Endothelial cell of umbilical vein (primary cell): ENCODE measurements around the gene TUNAR. TPM values are rescaled to one million over a fixed set of nuclear protein-coding genes. Genes with fewer than 3 reads are reported as not detected.

Source experiments
- BruUV-seq: library from RNA; stranded (reverse); fragments of 400-500 nt; replicated peaks from 2 replicates; lab custom pipeline; 2021; lab: Mats Ljungman, UMichigan
- CTCF ChIA-PET: fragments of 300-600, 350-600 bp; sonication (Branson Sonifier 250); formaldehyde crosslinking; loops from one replicate; lab custom pipeline; 2021; ENCODE audit warnings: antibody characterized with exemption, inconsistent platforms; lab: Charles Lee
- POLR2A ChIA-PET: fragments of 300-600, 350-600 bp; sonication (Branson Sonifier 250); formaldehyde crosslinking; loops from one replicate; lab custom pipeline; 2021; ENCODE audit warnings: antibody characterized with exemption, inconsistent platforms; lab: Charles Lee
- DNase-seq: peaks from one replicate; pipeline ENCODE4 v3.0.0-alpha.2; 2011; ENCODE audit warnings: low read depth, low spot score
- FAIRE-seq: peaks from 2 replicates; lab custom pipeline; 2011; peaks lifted over from hg19 to GRCh38; lab: Jason Lieb, UNC
- H2AFZ ChIP-seq: 2 replicates; pipeline ENCODE4 v1.6.0; 2012; ENCODE audit warnings: low read depth, low read length, control low read depth, inconsistent platforms
- H3K27ac ChIP-seq: 2 replicates; pipeline ENCODE4 v1.5.1; 2011; ENCODE audit warnings: low read depth, mild to moderate bottlenecking, control low read depth, low read length, moderate library complexity; ENCODE audit not compliant: insufficient read depth
- H3K27me3 ChIP-seq, 2 experiments: 2 replicates each; pipeline versions ENCODE4 v1.6.0 to v1.6.1; 2011; ENCODE audit warnings: low read length in 2 of 2, mixed read lengths in 1 of 2; ENCODE audit not compliant: control insufficient read depth in 2 of 2, insufficient read depth in 2 of 2
- H3K36me3 ChIP-seq, 2 experiments: 2 replicates in 1 of 2; 3 replicates in 1 of 2; pipeline ENCODE4 v1.5.1; 2011; ENCODE audit warnings: low read length in 2 of 2, mild to moderate bottlenecking in 1 of 2, moderate library complexity in 1 of 2; ENCODE audit not compliant: control insufficient read depth in 2 of 2, insufficient read depth in 2 of 2; ENCODE audit errors: extremely low read depth in 1 of 2
- H3K4me1 ChIP-seq: 3 replicates; pipeline ENCODE4 v1.5.1; 2011; ENCODE audit warnings: mild to moderate bottlenecking, low read length; ENCODE audit not compliant: control insufficient read depth, insufficient read depth; ENCODE audit errors: extremely low read depth
- H3K4me2 ChIP-seq: 2 replicates; pipeline ENCODE4 v1.6.1; 2011; ENCODE audit warnings: low read length, control low read depth, mixed read lengths; ENCODE audit not compliant: insufficient read depth
- H3K4me3 ChIP-seq, 3 experiments: fragments of 200-600 bp in 1 of 3; sonication (generic), shearing (Covaris generic) in 1 of 3; replicated peaks in 1 of 3; 2 replicates each; pipeline ENCODE4 v1.5.1; 2011 to 2016; ENCODE audit warnings: control low read depth in 3 of 3, low read length in 3 of 3, mild to moderate bottlenecking in 2 of 3, inconsistent platforms in 1 of 3, low read depth in 1 of 3, moderate library complexity in 1 of 3; ENCODE audit not compliant: insufficient read depth in 1 of 3
- H3K79me2 ChIP-seq: 2 replicates; pipeline ENCODE4 v1.6.0; 2012; ENCODE audit warnings: low read length, inconsistent platforms; ENCODE audit not compliant: control insufficient read depth, insufficient read depth
- H3K9ac ChIP-seq: replicated peaks from 2 replicates; pipeline ENCODE3; 2011; ENCODE audit warnings: low read length, control low read depth; ENCODE audit not compliant: insufficient read depth; ENCODE audit errors: extremely low read depth
- H3K9me1 ChIP-seq: replicated peaks from 3 replicates; pipeline ENCODE4 v1.6.0; 2011; ENCODE audit warnings: mild to moderate bottlenecking, low read length; ENCODE audit not compliant: control insufficient read depth, insufficient read depth; ENCODE audit errors: extremely low read depth
- H3K9me3 ChIP-seq: replicated peaks from 2 replicates; pipeline ENCODE4 v1.5.1; 2012; ENCODE audit warnings: low read length, inconsistent platforms; ENCODE audit not compliant: control insufficient read depth, insufficient read depth
- H4K20me1 ChIP-seq: replicated peaks from 2 replicates; pipeline ENCODE3; 2011; ENCODE audit warnings: mild to moderate bottlenecking, low read length; ENCODE audit not compliant: control insufficient read depth, insufficient read depth; ENCODE audit errors: extremely low read depth
- EZH2 ChIP-seq: IDR thresholded peaks from 2 replicates; pipeline ENCODE4 v1.6.1; 2012; ENCODE audit warnings: borderline replicate concordance, low read depth, mild to moderate bottlenecking, moderate library complexity, low read length, inconsistent platforms; ENCODE audit not compliant: severe bottlenecking
- FOS ChIP-seq: IDR thresholded peaks from 2 replicates; pipeline ENCODE4 v1.6.1; 2011; ENCODE audit warnings: mild to moderate bottlenecking, low read length, moderate library complexity, borderline replicate concordance; ENCODE audit not compliant: insufficient read depth
- GATA2 ChIP-seq: IDR thresholded peaks from 2 replicates; pipeline ENCODE4 v1.7.0; 2011; ENCODE audit warnings: low read depth, mild to moderate bottlenecking, moderate library complexity, mixed read lengths, low read length; ENCODE audit not compliant: insufficient read length, insufficient read depth
- JUN ChIP-seq: IDR thresholded peaks from 2 replicates; pipeline ENCODE4 v1.6.1; 2011; ENCODE audit warnings: borderline replicate concordance, low read depth; ENCODE audit not compliant: insufficient read length, insufficient read depth
- MAX ChIP-seq: IDR thresholded peaks from 2 replicates; pipeline ENCODE4 v1.6.1; 2011; ENCODE audit not compliant: insufficient read depth, insufficient read length
- MYC ChIP-seq: IDR thresholded peaks from one replicate; pipeline ENCODE4 v1.6.1; 2011; ENCODE audit warnings: mild to moderate bottlenecking, low read depth, low read length
- POLR2A ChIP-seq: IDR thresholded peaks from 2 replicates; pipeline ENCODE4 v1.6.1; 2012; ENCODE audit warnings: low read depth, mild to moderate bottlenecking, control low read depth, low read length
- POLR2AphosphoS5 ChIP-seq: IDR thresholded peaks from 2 replicates; pipeline ENCODE4 v1.6.1; 2012; ENCODE audit warnings: low read depth, mild to moderate bottlenecking, control low read depth, low read length, moderate library complexity; ENCODE audit not compliant: insufficient read depth
- dilution Hi-C: fragments of 300-500 bp; cut with MboI; formaldehyde crosslinking; loops from one replicate; pipeline ENCODE4 v1.15.0; 2019; ENCODE audit warnings: low sequenced_read_pairs; ENCODE audit not compliant: extremely low pct_ligation_motif_present
- intact Hi-C: fragments of 100-400 bp; cut with micrococcal nuclease; formaldehyde crosslinking; loops from one replicate; pipeline ENCODE4 v1.10.0; 2022
- polyA plus RNA-seq, 4 experiments: library from polyadenylated mRNA; depleted of rRNA in 3 of 4; stranded (reverse) in 3 of 4; unstranded in 1 of 4; fragments of >200 nt; gene quantifications; 2 replicates each; pipeline versions ENCODE4 v1.2.1 to v1.2.3, GENCODE V29; 2011 to 2012; ENCODE audit warnings: missing spikeins in 1 of 4
- total RNA-seq: library from RNA; stranded (reverse); gene quantifications from 2 replicates; pipeline ENCODE4 v1.2.3, GENCODE V29; 2021
- TF ChIP-seq, protein P1 (sequence below), 2 donors: IDR thresholded peaks; 1 replicate in 1 of 2; 2 replicates in 1 of 2; pipeline ENCODE4 v1.5.1; 2011; ENCODE audit warnings: low read length in 2 of 2, mild to moderate bottlenecking in 2 of 2, moderate library complexity in 2 of 2, control low read depth in 1 of 2, inconsistent platforms in 1 of 2, low read depth in 1 of 2; ENCODE audit not compliant: insufficient read depth in 1 of 2; ENCODE audit errors: extremely low read depth in 1 of 2

The TUNAR gene
- total and polyA plus RNA-seq, 2 donors (not counting 3 experiments of a cell fraction or from before 2014, with no cell fraction given), result not detected

DNA sequence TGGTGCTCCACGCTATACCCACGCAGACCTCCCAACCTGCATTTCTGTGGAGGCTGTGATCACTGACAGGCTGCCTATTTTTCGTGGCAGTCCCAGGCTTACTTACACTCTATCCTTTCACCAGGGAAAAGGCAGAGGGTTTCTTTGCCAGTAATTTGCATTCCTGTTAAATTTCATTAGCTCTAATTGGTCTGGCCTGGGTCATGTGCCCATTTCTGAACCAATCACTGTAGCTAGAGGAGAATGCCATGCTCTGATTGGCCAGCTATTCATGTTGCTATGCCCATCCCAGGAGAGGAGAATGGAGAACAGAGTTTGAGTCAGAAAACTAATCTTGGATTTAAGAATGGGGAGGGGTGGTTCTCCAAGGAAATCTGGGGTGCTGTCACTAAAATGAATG is 43.2 kb upstream of the TUNAR start:
- BruUV-seq, result no TSS peak
- no peak for FAIRE-seq
- CTCF ChIA-PET, result no interaction called here

More for the DNA sequence above, 43.2 kb upstream of the TUNAR start:
- H3K9ac ChIP-seq, result no peak overlapping the region
- no peaks in the 10 kb centered on the region for H3K9me1 ChIP-seq
- H3K27ac ChIP-seq, result no peak overlapping the region
- no peaks in the 10 kb centered on the region for H4K20me1 ChIP-seq
- dilution Hi-C loops, result no loop called here
- H3K27me3 ChIP-seq, result no peaks in the 10 kb centered on the region
- DNase-seq, result no peak
- H2AFZ ChIP-seq, result no peak overlapping the region
- no peak overlapping the region for H3K4me3 ChIP-seq
- POLR2A ChIA-PET, result no interaction called here
- H3K36me3 ChIP-seq, result no peaks in the 10 kb centered on the region
- H3K4me2 ChIP-seq, result no peak overlapping the region
- H3K4me1 ChIP-seq, result no peaks in the 10 kb centered on the region
- H3K9me3 ChIP-seq, result no peaks in the 10 kb centered on the region
- no peaks in the 10 kb centered on the region for H3K79me2 ChIP-seq
- TF ChIP-seq, protein P1, sequence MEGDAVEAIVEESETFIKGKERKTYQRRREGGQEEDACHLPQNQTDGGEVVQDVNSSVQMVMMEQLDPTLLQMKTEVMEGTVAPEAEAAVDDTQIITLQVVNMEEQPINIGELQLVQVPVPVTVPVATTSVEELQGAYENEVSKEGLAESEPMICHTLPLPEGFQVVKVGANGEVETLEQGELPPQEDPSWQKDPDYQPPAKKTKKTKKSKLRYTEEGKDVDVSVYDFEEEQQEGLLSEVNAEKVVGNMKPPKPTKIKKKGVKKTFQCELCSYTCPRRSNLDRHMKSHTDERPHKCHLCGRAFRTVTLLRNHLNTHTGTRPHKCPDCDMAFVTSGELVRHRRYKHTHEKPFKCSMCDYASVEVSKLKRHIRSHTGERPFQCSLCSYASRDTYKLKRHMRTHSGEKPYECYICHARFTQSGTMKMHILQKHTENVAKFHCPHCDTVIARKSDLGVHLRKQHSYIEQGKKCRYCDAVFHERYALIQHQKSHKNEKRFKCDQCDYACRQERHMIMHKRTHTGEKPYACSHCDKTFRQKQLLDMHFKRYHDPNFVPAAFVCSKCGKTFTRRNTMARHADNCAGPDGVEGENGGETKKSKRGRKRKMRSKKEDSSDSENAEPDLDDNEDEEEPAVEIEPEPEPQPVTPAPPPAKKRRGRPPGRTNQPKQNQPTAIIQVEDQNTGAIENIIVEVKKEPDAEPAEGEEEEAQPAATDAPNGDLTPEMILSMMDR (IDR thresholded peaks at IDR 0.05; ENCODE audit: extremely low read depth in 1 of 2, insufficient read depth in 1 of 2, low read depth in 1 of 2, low read length in 2 of 2), result no peak
- TF ChIP-seq MAX, result no peak
- no peak for TF ChIP-seq GATA2
- no peak for TF ChIP-seq EZH2
- TF ChIP-seq FOS, result no peak
- no peak for TF ChIP-seq POLR2A
- TF ChIP-seq POLR2AphosphoS5, result no peak
- TF ChIP-seq JUN, result no peak
- no peak for TF ChIP-seq MYC
- intact Hi-C loops, result no loop called here
